ENCODE measurements around the gene ARPC1B. TPM values are rescaled to one million over a fixed set of nuclear protein-coding genes. Genes with fewer than 3 reads are reported as not detected.
A peak's percentile ranks its signal among the peaks of the same experiment; 100 is the strongest.
"Not testable (repeated sequence)": the region's sequence is repeated elsewhere in the genome, so short reads cannot be mapped to it uniquely, and the experiment has no call there.

The ARPC1B gene
- 124 TPM for total RNA-seq (ENCODE audit: unreplicated experiment)
- long read RNA-seq, transcript ARPC1B-201 (10 exons, 1,564 nt) = major isoform, 176 of 209 reads
- long read RNA-seq, partial matches to known transcripts = 8 of 209 reads
- long read RNA-seq, other reads (novel, unspliced or antisense) = 11 of 209 reads

GRCh38 chr7:99374111-99375064 lies at the start of gene ARPC1B:
Gene ARPC1B, plus strand, starts transcription at chr7:99374730. Its CDS starts 10,985 bp downstream, at chr7:99385715.
- DNase-seq (ENCODE audit: low spot score) = peak; percentile 80
- TF ChIP-seq, protein P1, sequence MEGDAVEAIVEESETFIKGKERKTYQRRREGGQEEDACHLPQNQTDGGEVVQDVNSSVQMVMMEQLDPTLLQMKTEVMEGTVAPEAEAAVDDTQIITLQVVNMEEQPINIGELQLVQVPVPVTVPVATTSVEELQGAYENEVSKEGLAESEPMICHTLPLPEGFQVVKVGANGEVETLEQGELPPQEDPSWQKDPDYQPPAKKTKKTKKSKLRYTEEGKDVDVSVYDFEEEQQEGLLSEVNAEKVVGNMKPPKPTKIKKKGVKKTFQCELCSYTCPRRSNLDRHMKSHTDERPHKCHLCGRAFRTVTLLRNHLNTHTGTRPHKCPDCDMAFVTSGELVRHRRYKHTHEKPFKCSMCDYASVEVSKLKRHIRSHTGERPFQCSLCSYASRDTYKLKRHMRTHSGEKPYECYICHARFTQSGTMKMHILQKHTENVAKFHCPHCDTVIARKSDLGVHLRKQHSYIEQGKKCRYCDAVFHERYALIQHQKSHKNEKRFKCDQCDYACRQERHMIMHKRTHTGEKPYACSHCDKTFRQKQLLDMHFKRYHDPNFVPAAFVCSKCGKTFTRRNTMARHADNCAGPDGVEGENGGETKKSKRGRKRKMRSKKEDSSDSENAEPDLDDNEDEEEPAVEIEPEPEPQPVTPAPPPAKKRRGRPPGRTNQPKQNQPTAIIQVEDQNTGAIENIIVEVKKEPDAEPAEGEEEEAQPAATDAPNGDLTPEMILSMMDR (IDR thresholded peaks at IDR 0.05; ENCODE audit: unreplicated experiment) = no peak
- peak within 1 kb of the TSS; percentile 88 for H3K4me3 Mint-ChIP-seq (ENCODE audit: unreplicated experiment)
- no peaks in the 10 kb centered on the region for H3K9me3 Mint-ChIP-seq (ENCODE audit: unreplicated experiment)
- H3K27ac Mint-ChIP-seq (ENCODE audit: unreplicated experiment) = no peak within 1 kb of the TSS
- H3K36me3 Mint-ChIP-seq (ENCODE audit: low read depth, unreplicated experiment) = peaks cover 4% of the 10 kb centered on the region
- H3K4me1 Mint-ChIP-seq (ENCODE audit: unreplicated experiment) = peaks cover 5% of the 10 kb centered on the region
- H3K27me3 Mint-ChIP-seq (ENCODE audit: unreplicated experiment) = peaks cover 7% of the 10 kb centered on the region

GRCh38 chr7:99325001-99325493 lies 49.5 kb upstream of the ARPC1B start:
- no peaks in the 10 kb centered on the region for H3K36me3 Mint-ChIP-seq (ENCODE audit: low read depth, unreplicated experiment)
- TF ChIP-seq, protein P1 (IDR thresholded peaks at IDR 0.05; ENCODE audit: unreplicated experiment) = no peak
- H3K27me3 Mint-ChIP-seq (ENCODE audit: unreplicated experiment) = peaks cover 2% of the 10 kb centered on the region
- peak overlapping the region; percentile 94 for H3K4me3 Mint-ChIP-seq (ENCODE audit: unreplicated experiment)
- peaks cover 14% of the 10 kb centered on the region for H3K4me1 Mint-ChIP-seq (ENCODE audit: unreplicated experiment)
- no peaks in the 10 kb centered on the region for H3K9me3 Mint-ChIP-seq (ENCODE audit: unreplicated experiment)
- no peak for DNase-seq (ENCODE audit: low spot score)
- no peak overlapping the region for H3K27ac Mint-ChIP-seq (ENCODE audit: unreplicated experiment)

DNA sequence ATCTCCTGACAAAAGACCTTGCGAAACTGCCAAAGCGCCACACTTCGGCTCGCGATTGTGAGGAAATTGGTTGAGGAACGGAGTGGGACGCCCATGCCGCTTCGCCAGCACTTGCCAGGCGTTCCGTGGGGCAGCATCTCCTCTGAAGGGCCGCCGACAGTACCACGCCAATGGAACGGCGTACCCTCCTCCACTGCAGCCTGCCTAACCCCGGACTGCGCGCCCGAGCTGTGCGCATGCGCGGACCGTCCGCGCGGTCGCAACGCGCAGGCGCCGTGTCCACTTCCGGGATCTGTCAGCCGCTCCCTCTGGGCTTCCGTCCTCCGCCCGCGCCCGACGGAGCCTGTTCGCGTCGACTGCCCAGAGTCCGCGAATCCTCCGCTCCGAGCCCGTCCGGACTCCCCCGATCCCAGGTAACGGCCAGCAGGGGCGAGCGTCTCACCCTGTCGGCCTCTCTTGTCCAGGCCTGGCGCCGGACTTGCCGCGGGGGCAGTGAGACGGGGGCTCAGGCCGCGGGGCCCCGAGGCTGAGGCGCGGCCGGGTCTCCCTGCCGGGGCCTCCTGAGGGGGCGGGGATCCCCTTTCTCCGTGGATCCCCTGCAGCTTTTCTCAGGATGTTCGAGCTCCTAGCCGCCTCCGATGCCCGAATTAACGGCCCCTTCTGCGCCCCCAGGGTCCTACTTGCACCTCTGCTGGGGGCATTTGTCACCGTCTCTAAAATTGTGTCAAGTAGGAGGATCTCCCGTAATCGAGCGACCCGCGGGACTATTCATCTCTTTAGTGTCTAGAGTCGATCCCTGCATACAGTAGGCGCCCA lies 48.7 kb upstream of the ARPC1B start, which contains the start of gene ARPC1A:
Gene ARPC1A, plus strand, starts transcription at position 307 of the 816 bp plus-strand sequence. CDS start 7,456 bp downstream, outside the sequence.
- DNase-seq (ENCODE audit: low spot score) = peak; percentile 95
- peak within 1 kb of the TSS; percentile 19 for H3K27ac Mint-ChIP-seq (ENCODE audit: unreplicated experiment)
- H3K27me3 Mint-ChIP-seq (ENCODE audit: unreplicated experiment) = peaks cover 2% of the 10 kb centered on the region
- H3K4me3 Mint-ChIP-seq (ENCODE audit: unreplicated experiment) = peak within 1 kb of the TSS; percentile 94
- H3K36me3 Mint-ChIP-seq (ENCODE audit: low read depth, unreplicated experiment) = no peaks in the 10 kb centered on the region
- H3K4me1 Mint-ChIP-seq (ENCODE audit: unreplicated experiment) = peaks cover 18% of the 10 kb centered on the region
- TF ChIP-seq, protein P1 (IDR thresholded peaks at IDR 0.05; ENCODE audit: unreplicated experiment) = no peak
- no peaks in the 10 kb centered on the region for H3K9me3 Mint-ChIP-seq (ENCODE audit: unreplicated experiment)

- no peaks in the 10 kb centered on the region for H3K36me3 Mint-ChIP-seq (ENCODE audit: low read depth, unreplicated experiment)
- no peak for DNase-seq (ENCODE audit: low spot score)
- H3K9me3 Mint-ChIP-seq (ENCODE audit: unreplicated experiment) = no peaks in the 10 kb centered on the region
- H3K4me1 Mint-ChIP-seq (ENCODE audit: unreplicated experiment) = peaks cover 18% of the 10 kb centered on the region
- TF ChIP-seq, protein P1 (IDR thresholded peaks at IDR 0.05; ENCODE audit: unreplicated experiment) = no peak
- peak overlapping the region; percentile 94 for H3K4me3 Mint-ChIP-seq (ENCODE audit: unreplicated experiment)
- H3K27ac Mint-ChIP-seq (ENCODE audit: unreplicated experiment) = peak overlapping the region; percentile 19
- H3K27me3 Mint-ChIP-seq (ENCODE audit: unreplicated experiment) = peaks cover 2% of the 10 kb centered on the region
Measured at GRCh38 chr7:99326408-99326782, 48.1 kb upstream of the ARPC1B start.

GRCh38 chr7:99330314-99330961 lies 44.1 kb upstream of the ARPC1B start:
- H3K9me3 Mint-ChIP-seq (ENCODE audit: unreplicated experiment); H3K36me3 Mint-ChIP-seq (ENCODE audit: low read depth, unreplicated experiment): not testable (repeated sequence)

More at GRCh38 chr7:99330314-99330961, 44.1 kb upstream of the ARPC1B start:
- not testable (repeated sequence) for H3K27ac Mint-ChIP-seq (ENCODE audit: unreplicated experiment); H3K4me3 Mint-ChIP-seq (ENCODE audit: unreplicated experiment); H3K27me3 Mint-ChIP-seq (ENCODE audit: unreplicated experiment); DNase-seq (ENCODE audit: low spot score)
- peaks cover 18% of the 10 kb centered on the region for H3K4me1 Mint-ChIP-seq (ENCODE audit: unreplicated experiment)
